Body of pancreas (tissue), 4 donors: ENCODE data around the gene SRD5A1.
A peak's percentile ranks its signal among the peaks of the same experiment; 100 is the strongest.

ENCODE experiments used
- CTCF ChIP-seq, 7 experiments: fragments of 450-650 bp in 4 of 7; fragments of 200-600 bp in 3 of 7; sonication (generic) in 3 of 7; IDR thresholded peaks; one replicate each; pipeline ENCODE4 v1.5.1; 2016 to 2019; ENCODE audit warnings: antibody characterized with exemption in 7 of 7
- POLR2A ChIP-seq, 3 donors: fragments of 450-650 bp; IDR thresholded peaks; one replicate each; pipeline ENCODE4 v1.6.1; 2016; ENCODE audit warnings: antibody characterized with exemption in 3 of 3, mild to moderate bottlenecking in 2 of 3

DNA sequence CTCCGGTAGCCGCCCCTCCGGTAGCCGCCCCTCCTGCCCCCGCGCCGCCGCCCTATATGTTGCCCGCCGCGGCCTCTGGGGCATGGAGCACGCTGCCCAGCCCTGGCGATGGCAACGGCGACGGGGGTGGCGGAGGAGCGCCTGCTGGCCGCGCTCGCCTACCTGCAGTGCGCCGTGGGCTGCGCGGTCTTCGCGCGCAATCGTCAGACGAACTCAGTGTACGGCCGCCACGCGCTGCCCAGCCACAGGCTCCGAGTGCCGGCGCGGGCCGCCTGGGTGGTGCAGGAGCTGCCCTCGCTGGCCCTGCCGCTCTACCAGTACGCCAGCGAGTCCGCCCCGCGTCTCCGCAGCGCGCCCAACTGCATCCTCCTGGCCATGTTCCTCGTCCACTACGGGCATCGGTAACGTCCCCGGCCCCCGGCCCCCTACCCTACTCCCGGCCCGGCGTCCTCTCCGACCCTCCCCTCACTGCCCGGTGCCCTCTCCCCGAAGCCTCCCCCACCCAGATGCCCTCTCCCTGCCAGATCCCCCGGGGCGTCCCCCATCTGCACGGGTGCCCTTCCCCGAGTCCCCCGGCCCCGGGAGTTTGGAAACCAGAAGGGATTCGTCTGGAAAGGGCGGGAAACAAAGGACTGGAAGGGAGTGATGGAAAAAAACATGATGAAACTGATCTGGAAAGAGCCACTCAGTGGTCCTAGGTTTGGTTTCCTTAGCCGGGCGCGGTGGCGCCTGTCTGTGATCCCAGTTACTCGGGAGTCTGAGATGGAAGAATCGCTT, 417 bp downstream of the SRD5A1 start:
- TF ChIP-seq CTCF (IDR thresholded peaks at IDR 0.05): peak in 3 of 7 experiments; percentile 16 to 20 (median 20)
- TF ChIP-seq POLR2A (IDR thresholded peaks at IDR 0.05): peak in 1 of 3 donors; percentile 21
